ACC112 (cell line): ENCODE measurements around the gene CLC.

ENCODE experiments used
- H2AFZ ChIP-seq: fragments of 200-600 bp; sonication (generic); one replicate; pipeline ENCODE4 v1.6.0; 2017; ENCODE audit warnings: antibody characterized with exemption, low read length; ENCODE audit not compliant: unreplicated experiment
- H3K27ac ChIP-seq: fragments of 200-600 bp; sonication (generic); 2 replicates; pipeline ENCODE4 v1.5.1; 2014; ENCODE audit warnings: low read depth, mild to moderate bottlenecking, antibody characterized with exemption, low read length, moderate library complexity
- H3K27me3 ChIP-seq: fragments of 200-600 bp; sonication (generic); 2 replicates; pipeline ENCODE4 v1.6.1; 2014; ENCODE audit warnings: mild to moderate bottlenecking, antibody characterized with exemption, low read length, moderate library complexity, mixed read lengths; ENCODE audit not compliant: insufficient read depth
- H3K36me3 ChIP-seq: fragments of 200-600 bp; sonication (generic); 2 replicates; pipeline ENCODE4 v1.6.1; 2016; ENCODE audit warnings: mild to moderate bottlenecking, antibody characterized with exemption, low read length, moderate library complexity, mixed read lengths; ENCODE audit not compliant: insufficient read depth
- H3K4me1 ChIP-seq: fragments of 200-600 bp; sonication (generic); one replicate; pipeline ENCODE4 v1.6.1; 2016; ENCODE audit warnings: low read length, mixed read lengths; ENCODE audit not compliant: insufficient read depth, unreplicated experiment, control insufficient read depth
- H3K4me3 ChIP-seq: fragments of 200-600 bp; sonication (generic); 2 replicates; pipeline ENCODE4 v1.5.1; 2014; ENCODE audit warnings: mild to moderate bottlenecking, low read depth, low read length
- H3K79me2 ChIP-seq: fragments of 200-600 bp; sonication (generic); one replicate; pipeline ENCODE4 v1.6.0; 2016; ENCODE audit warnings: low read length; ENCODE audit not compliant: control insufficient read depth, unreplicated experiment, insufficient read depth

The CLC gene

GRCh38 chr19:39752795-39753194, 15.0 kb upstream of the CLC start:
- Histone ChIP-seq H3K79me2 (no peaks in the 10 kb centered on the region), H3K27ac (no peak overlapping the region), H3K36me3 (no peaks in the 10 kb centered on the region), H3K4me3 (no peak overlapping the region), H3K27me3 (peaks cover 77% of the 10 kb centered on the region), H2AFZ (no peak overlapping the region), H3K4me1 (no peaks in the 10 kb centered on the region)

- Histone ChIP-seq H3K27ac (no peak overlapping the region), H3K4me3 (no peak overlapping the region), H2AFZ (no peak overlapping the region), H3K36me3 (no peaks in the 10 kb centered on the region), H3K4me1 (no peaks in the 10 kb centered on the region), H3K79me2 (no peaks in the 10 kb centered on the region), H3K27me3 (peaks cover 76% of the 10 kb centered on the region)
These were observed 14.6 kb upstream of the CLC start for GRCh38 chr19:39752390-39752789.

DNA sequence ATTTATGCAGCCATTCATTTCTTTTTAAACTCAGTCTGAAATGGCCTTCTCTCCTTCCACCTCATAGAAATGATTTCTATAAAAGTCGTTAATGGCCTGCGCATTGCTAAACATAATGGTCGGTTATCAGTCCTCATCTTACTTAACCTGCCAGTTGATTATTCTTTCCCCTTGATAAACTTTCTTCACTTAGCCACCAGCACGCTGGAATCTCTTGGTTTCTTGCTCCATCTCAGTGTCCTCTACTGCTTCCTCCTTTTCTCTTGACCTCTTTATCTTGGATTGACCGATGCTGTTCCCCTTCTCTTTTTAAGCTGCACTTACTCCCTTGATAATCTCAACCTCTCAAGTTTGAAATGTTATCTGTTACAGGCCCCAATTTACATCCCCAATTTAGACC, 12.2 kb upstream of the CLC start:
- no peak overlapping the region for H2AFZ ChIP-seq
- no peaks in the 10 kb centered on the region for H3K79me2 ChIP-seq
- H3K27ac ChIP-seq, result no peak overlapping the region
- H3K27me3 ChIP-seq, result peaks cover 61% of the 10 kb centered on the region
- no peaks in the 10 kb centered on the region for H3K4me1 ChIP-seq
- H3K4me3 ChIP-seq, result no peak overlapping the region
- H3K36me3 ChIP-seq, result no peaks in the 10 kb centered on the region

DNA sequence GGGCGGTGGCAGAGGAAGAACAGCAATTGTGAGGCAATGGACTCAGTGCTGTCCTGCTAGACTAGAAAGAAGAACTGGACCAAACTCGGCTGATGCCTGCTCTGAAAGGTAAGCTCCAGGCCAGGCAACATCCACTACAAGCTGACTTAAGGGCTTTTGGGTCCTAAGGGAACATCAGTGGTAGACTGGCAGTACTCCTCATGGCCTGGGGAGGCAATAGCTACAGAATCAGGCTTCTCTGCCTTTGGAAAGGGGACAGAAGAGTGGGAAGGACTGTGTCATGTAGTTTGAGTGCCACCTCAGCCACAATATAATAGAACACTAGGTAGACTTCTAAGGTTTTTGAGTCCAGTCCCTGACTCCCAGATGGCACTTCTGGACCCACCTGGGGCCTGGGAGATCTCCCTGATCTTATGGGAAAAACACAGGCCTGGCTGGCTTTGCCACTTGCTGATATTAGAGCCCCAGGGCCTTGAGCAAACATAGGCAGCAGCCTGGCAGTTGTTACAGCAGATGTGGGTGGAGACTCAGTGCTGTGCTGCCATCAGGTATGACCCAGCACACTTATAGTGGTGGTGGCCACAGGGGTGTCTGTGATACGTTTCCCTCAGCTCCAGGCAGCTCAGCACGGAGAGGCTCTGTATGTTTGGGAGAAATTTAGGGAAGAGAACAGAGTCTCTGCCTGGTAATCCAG, 9.2 kb upstream of the CLC start:
- H3K4me1 ChIP-seq, result no peaks in the 10 kb centered on the region
- H3K27me3 ChIP-seq, result peaks cover 46% of the 10 kb centered on the region
- no peaks in the 10 kb centered on the region for H3K36me3 ChIP-seq
- no peak overlapping the region for H2AFZ ChIP-seq
- H3K27ac ChIP-seq, result no peak overlapping the region
- H3K79me2 ChIP-seq, result no peaks in the 10 kb centered on the region
- H3K4me3 ChIP-seq, result no peak overlapping the region

DNA sequence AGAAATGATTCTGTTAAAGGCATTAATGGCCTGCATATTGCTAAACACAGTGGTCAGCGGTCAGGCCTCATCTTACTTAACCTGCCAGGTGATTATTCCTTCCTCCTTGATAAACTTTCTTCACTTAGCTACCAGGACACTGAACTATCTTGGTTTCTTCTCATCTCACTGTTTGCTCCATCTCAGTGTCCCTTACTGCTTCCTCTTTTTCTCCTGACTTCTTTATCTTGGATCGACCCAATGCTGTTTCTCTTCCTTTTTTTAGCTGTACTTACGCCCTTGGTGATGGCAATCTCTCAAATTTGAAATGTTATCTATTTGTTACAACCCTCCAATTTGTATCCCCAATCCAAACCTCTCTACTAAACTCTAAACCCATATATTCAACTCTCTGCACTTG, 7.8 kb upstream of the CLC start:
- H3K79me2 ChIP-seq, result no peaks in the 10 kb centered on the region
- no peak overlapping the region for H3K4me3 ChIP-seq
- H3K27ac ChIP-seq, result no peak overlapping the region
- peaks cover 38% of the 10 kb centered on the region for H3K27me3 ChIP-seq
- no peaks in the 10 kb centered on the region for H3K36me3 ChIP-seq
- no peaks in the 10 kb centered on the region for H3K4me1 ChIP-seq
- no peak overlapping the region for H2AFZ ChIP-seq

GRCh38 chr19:39740395-39740794, 2.6 kb upstream of the CLC start:
- no peak overlapping the region for H3K27ac ChIP-seq
- no peaks in the 10 kb centered on the region for H3K4me1 ChIP-seq
- H3K4me3 ChIP-seq, result no peak overlapping the region
- H3K79me2 ChIP-seq, result no peaks in the 10 kb centered on the region
- H3K27me3 ChIP-seq, result peaks cover 39% of the 10 kb centered on the region
- no peak overlapping the region for H2AFZ ChIP-seq
- H3K36me3 ChIP-seq, result no peaks in the 10 kb centered on the region

- Histone ChIP-seq H3K79me2 (no peaks in the 10 kb centered on the region), H3K4me3 (no peak overlapping the region), H3K4me1 (no peaks in the 10 kb centered on the region), H3K36me3 (no peaks in the 10 kb centered on the region), H2AFZ (no peak overlapping the region), H3K27me3 (peaks cover 39% of the 10 kb centered on the region), H3K27ac (no peak overlapping the region)
These were observed 985 bp upstream of the CLC start for GRCh38 chr19:39738814-39739213.

- no peak overlapping the region for H2AFZ ChIP-seq
- H3K36me3 ChIP-seq, result no peaks in the 10 kb centered on the region
- peaks cover 36% of the 10 kb centered on the region for H3K27me3 ChIP-seq
- no peak overlapping the region for H3K27ac ChIP-seq
- no peaks in the 10 kb centered on the region for H3K4me1 ChIP-seq
- H3K4me3 ChIP-seq, result no peak overlapping the region
- no peaks in the 10 kb centered on the region for H3K79me2 ChIP-seq
These were observed 478 bp downstream of the CLC start for GRCh38 chr19:39737351-39737750.

- H3K27me3 ChIP-seq, result peaks cover 35% of the 10 kb centered on the region
- no peaks in the 10 kb centered on the region for H3K79me2 ChIP-seq
- H3K36me3 ChIP-seq, result no peaks in the 10 kb centered on the region
- H3K4me3 ChIP-seq, result no peak overlapping the region
- H3K27ac ChIP-seq, result no peak overlapping the region
- H2AFZ ChIP-seq, result no peak overlapping the region
- H3K4me1 ChIP-seq, result no peaks in the 10 kb centered on the region
These were observed 1.7 kb downstream of the CLC start for GRCh38 chr19:39736088-39736487.

DNA sequence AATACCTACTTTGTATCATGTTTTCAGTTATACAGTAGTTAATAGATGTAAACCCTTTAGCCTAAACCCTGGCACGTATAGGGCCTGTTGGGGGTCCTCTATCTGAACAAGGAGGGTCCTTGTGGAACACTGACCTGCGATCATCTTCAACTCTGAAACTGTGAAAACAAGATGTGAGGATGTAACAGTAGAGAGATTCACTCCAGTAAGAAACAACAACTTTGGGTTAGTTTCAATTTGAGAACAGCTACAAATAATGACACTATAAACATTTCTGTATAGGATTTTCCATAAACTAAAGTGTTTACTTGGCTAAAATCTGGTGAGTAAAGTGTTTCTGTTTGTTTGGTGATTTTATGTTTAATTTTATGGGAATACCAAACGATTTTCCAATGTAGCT, 2.1 kb downstream of the CLC start:
- no peaks in the 10 kb centered on the region for H3K36me3 ChIP-seq
- H3K4me3 ChIP-seq, result no peak overlapping the region
- no peaks in the 10 kb centered on the region for H3K79me2 ChIP-seq
- no peak overlapping the region for H3K27ac ChIP-seq
- no peaks in the 10 kb centered on the region for H3K4me1 ChIP-seq
- H3K27me3 ChIP-seq, result peaks cover 35% of the 10 kb centered on the region
- H2AFZ ChIP-seq, result no peak overlapping the region

GRCh38 chr19:39733841-39734240, 4.0 kb downstream of the CLC start:
- Histone ChIP-seq H3K36me3 (no peaks in the 10 kb centered on the region), H3K4me3 (no peak overlapping the region), H3K27me3 (peaks cover 27% of the 10 kb centered on the region; the same call in 1 of the 2 replicates), H3K79me2 (no peaks in the 10 kb centered on the region), H2AFZ (no peak overlapping the region), H3K4me1 (no peaks in the 10 kb centered on the region), H3K27ac (no peak overlapping the region)
